ENCODE measurements around the gene DDX21.

DDX21 gene

GRCh38 chr10:68981074-68981473 is 25.1 kb downstream of the DDX21 start:
- H3K9ac ChIP-seq (ENCODE audit: low read depth, low read length, poor library complexity, severe bottlenecking), result no peak overlapping the region
- peaks cover 80% of the 10 kb centered on the region for H3K36me3 ChIP-seq (ENCODE audit: insufficient read depth, low read length)
- H4K20me1 ChIP-seq (ENCODE audit: insufficient read depth, low read length, poor library complexity, severe bottlenecking), result no peaks in the 10 kb centered on the region
- H3K4me1 ChIP-seq (ENCODE audit: insufficient read depth, low read length, poor library complexity, severe bottlenecking), result no peaks in the 10 kb centered on the region
- H3K9me2 ChIP-seq (replicated peaks; ENCODE audit: low read depth, low read length), result no peaks in the 10 kb centered on the region
- peak; percentile 48 for TF ChIP-seq CTCF (conservative IDR thresholded peaks at IDR 0.05; ENCODE audit: low read length)
- no peak for TF ChIP-seq EZH2phosphoT487 (IDR thresholded peaks at IDR 0.05; ENCODE audit: borderline replicate concordance)
- H3K4me2 ChIP-seq (ENCODE audit: low read depth, low read length, poor library complexity, severe bottlenecking), result no peak overlapping the region
- no peaks in the 10 kb centered on the region for H3K27me3 ChIP-seq (ENCODE audit: insufficient read depth, low read length, poor library complexity, severe bottlenecking)
- H2AFZ ChIP-seq (ENCODE audit: low read length), result no peak overlapping the region
- no peaks in the 10 kb centered on the region for H3K9me3 ChIP-seq (ENCODE audit: insufficient read depth, low read depth, low read length)
- no peak overlapping the region for H3K4me3 ChIP-seq (ENCODE audit: low read length, poor library complexity, severe bottlenecking)
- no peaks in the 10 kb centered on the region for H3F3A ChIP-seq (ENCODE audit: low read depth)
- no peaks in the 10 kb centered on the region for H3K79me2 ChIP-seq (ENCODE audit: insufficient read depth, low read length)

- H3K36me3 ChIP-seq (ENCODE audit: insufficient read depth, low read length), result peaks cover 69% of the 10 kb centered on the region; the same call in 1 of the 2 replicates
- no peak overlapping the region for H2AFZ ChIP-seq (ENCODE audit: low read length)
- H3F3A ChIP-seq (ENCODE audit: low read depth), result 0 out of 2 replicates have a peak, but pooled peaks cover 2% of the 10 kb centered on the region
- H4K20me1 ChIP-seq (ENCODE audit: insufficient read depth, low read length, poor library complexity, severe bottlenecking), result no peaks in the 10 kb centered on the region
- H3K4me2 ChIP-seq (ENCODE audit: low read depth, low read length, poor library complexity, severe bottlenecking), result no peak overlapping the region
- H3K4me1 ChIP-seq (ENCODE audit: insufficient read depth, low read length, poor library complexity, severe bottlenecking), result no peaks in the 10 kb centered on the region
- H3K4me3 ChIP-seq (ENCODE audit: low read length, poor library complexity, severe bottlenecking), result no peak overlapping the region
- H3K9me3 ChIP-seq (ENCODE audit: insufficient read depth, low read depth, low read length), result no peaks in the 10 kb centered on the region
- no peak overlapping the region for H3K9ac ChIP-seq (ENCODE audit: low read depth, low read length, poor library complexity, severe bottlenecking)
- TF ChIP-seq EZH2phosphoT487 (IDR thresholded peaks at IDR 0.05; ENCODE audit: borderline replicate concordance) (no peak), CTCF (conservative IDR thresholded peaks at IDR 0.05; ENCODE audit: low read length) (no peak)
- H3K9me2 ChIP-seq (replicated peaks; ENCODE audit: low read depth, low read length), result no peaks in the 10 kb centered on the region
- no peaks in the 10 kb centered on the region for H3K79me2 ChIP-seq (ENCODE audit: insufficient read depth, low read length)
- H3K27me3 ChIP-seq (ENCODE audit: insufficient read depth, low read length, poor library complexity, severe bottlenecking), result no peaks in the 10 kb centered on the region
Measured at GRCh38 chr10:68982389-68982788, 26.4 kb downstream of the DDX21 start.

- Histone ChIP-seq H3K27me3 (ENCODE audit: insufficient read depth, low read length, poor library complexity, severe bottlenecking) (no peaks in the 10 kb centered on the region), H3K4me3 (ENCODE audit: low read length, poor library complexity, severe bottlenecking) (peak overlapping the region; percentile 86), H3K4me2 (ENCODE audit: low read depth, low read length, poor library complexity, severe bottlenecking) (peak overlapping the region; percentile 87), H3K4me1 (ENCODE audit: insufficient read depth, low read length, poor library complexity, severe bottlenecking) (peaks cover 30% of the 10 kb centered on the region), H3K9ac (ENCODE audit: low read depth, low read length, poor library complexity, severe bottlenecking) (peak overlapping the region; percentile 82), H2AFZ (ENCODE audit: low read length) (no peak overlapping the region), H3K9me3 (ENCODE audit: insufficient read depth, low read depth, low read length) (no peaks in the 10 kb centered on the region), H4K20me1 (ENCODE audit: insufficient read depth, low read length, poor library complexity, severe bottlenecking) (no peaks in the 10 kb centered on the region), H3K79me2 (ENCODE audit: insufficient read depth, low read length) (peaks cover 38% of the 10 kb centered on the region), H3F3A (ENCODE audit: low read depth) (0 out of 2 replicates have a peak, but pooled peaks cover 3% of the 10 kb centered on the region), H3K9me2 (replicated peaks; ENCODE audit: low read depth, low read length) (no peaks in the 10 kb centered on the region), H3K36me3 (ENCODE audit: insufficient read depth, low read length) (peaks cover 27% of the 10 kb centered on the region; the same call in 1 of the 2 replicates)
- no peak for TF ChIP-seq EZH2phosphoT487 (IDR thresholded peaks at IDR 0.05; ENCODE audit: borderline replicate concordance)
- TF ChIP-seq CTCF (conservative IDR thresholded peaks at IDR 0.05; ENCODE audit: low read length), result no peak
Measured at GRCh38 chr10:68987611-68988010, 31.6 kb downstream of the DDX21 start.

Measured in Loucy (cell line).